NCI-H345 treated with DMSO at 0.1 percent for 48 hours (cell line): ENCODE measurements around the gene SLC2A1.

Experiments used
- DNase-seq: peaks from one replicate; lab custom pipeline; 2025; ENCODE audit not compliant: unreplicated experiment; lab: John Stamatoyannopoulos, UW

Gene SLC2A1

GRCh38 chr1:42943166-42943565, 15.5 kb downstream of the SLC2A1 start:
- DNase-seq: no peak

- no peak for DNase-seq
These were observed 16.2 kb downstream of the SLC2A1 start for GRCh38 chr1:42942444-42942843.

- DNase-seq: no peak
These were observed 16.9 kb downstream of the SLC2A1 start for GRCh38 chr1:42941640-42942330.

GRCh38 chr1:42940851-42941639, 17.6 kb downstream of the SLC2A1 start:
- DNase-seq: no peak

- DNase-seq: no peak
These were observed 19.7 kb downstream of the SLC2A1 start for GRCh38 chr1:42938645-42939615.

- no peak for DNase-seq
These were observed 20.6 kb downstream of the SLC2A1 start for GRCh38 chr1:42937836-42938644.

- DNase-seq: no peak
These were observed 21.4 kb downstream of the SLC2A1 start for GRCh38 chr1:42937141-42937696.

GRCh38 chr1:42936309-42937078, 22.2 kb downstream of the SLC2A1 start:
- no peak for DNase-seq

- no peak for DNase-seq
These were observed 22.7 kb downstream of the SLC2A1 start for GRCh38 chr1:42935971-42936308.

GRCh38 chr1:42935313-42935895, 23.3 kb downstream of the SLC2A1 start:
- no peak for DNase-seq

- no peak for DNase-seq
These were observed 23.9 kb downstream of the SLC2A1 start for GRCh38 chr1:42934541-42935312.

- no peak for DNase-seq
These were observed 24.8 kb downstream of the SLC2A1 start for GRCh38 chr1:42933610-42934491.

GRCh38 chr1:42933060-42933586, 25.5 kb downstream of the SLC2A1 start:
- no peak for DNase-seq

GRCh38 chr1:42932442-42932941, 26.2 kb downstream of the SLC2A1 start:
- DNase-seq: no peak

- DNase-seq: no peak
These were observed 26.7 kb downstream of the SLC2A1 start for GRCh38 chr1:42931911-42932422.

GRCh38 chr1:42931108-42931539, 27.5 kb downstream of the SLC2A1 start:
- no peak for DNase-seq
